OCI-LY1 (cell line): ENCODE measurements around the gene TMCO5A.

ENCODE experiments used
- H2AFZ ChIP-seq: fragments of 200-600 bp; sonication (generic), shearing (Covaris generic); 2 replicates; pipeline ENCODE4 v1.6.0; 2014; ENCODE audit warnings: antibody characterized with exemption, mild to moderate bottlenecking, low read length
- H3F3A ChIP-seq: fragments of 200-600 bp; sonication (generic), shearing (Covaris generic); 2 replicates; pipeline ENCODE4 v1.6.0; 2014; ENCODE audit warnings: mild to moderate bottlenecking, antibody characterized with exemption, low read length, moderate library complexity; ENCODE audit not compliant: insufficient read depth
- H3K27ac ChIP-seq: fragments of 200-600 bp; sonication (generic); 2 replicates; pipeline ENCODE4 v1.5.1; 2014; ENCODE audit warnings: low read length, mixed run types, mild to moderate bottlenecking, low read depth; ENCODE audit not compliant: poor library complexity, severe bottlenecking
- H3K27me3 ChIP-seq: fragments of 200-600 bp; sonication (generic); 2 replicates; pipeline ENCODE4 v1.6.0; 2014; ENCODE audit warnings: antibody characterized with exemption, mild to moderate bottlenecking, low read length, moderate library complexity; ENCODE audit not compliant: insufficient read depth
- H3K36me3 ChIP-seq: fragments of 200-600 bp; sonication (generic); 2 replicates; pipeline ENCODE4 v1.6.1; 2014; ENCODE audit warnings: mild to moderate bottlenecking, antibody characterized with exemption, low read length, moderate library complexity, mixed read lengths; ENCODE audit not compliant: insufficient read depth
- H3K4me1 ChIP-seq: fragments of 200-600 bp; sonication (generic); 2 replicates; pipeline ENCODE4 v1.5.1; 2014; ENCODE audit warnings: mild to moderate bottlenecking, low read length, moderate library complexity; ENCODE audit not compliant: insufficient read depth, severe bottlenecking
- H3K4me2 ChIP-seq: fragments of 200-600 bp; sonication (generic), shearing (Covaris generic); 2 replicates; pipeline ENCODE4 v1.6.1; 2014; ENCODE audit warnings: low read length
- H3K4me3 ChIP-seq: fragments of 200-600 bp; sonication (generic); 2 replicates; pipeline ENCODE4 v1.5.1; 2014; ENCODE audit warnings: low read length, low read depth, mild to moderate bottlenecking, mixed read lengths; ENCODE audit not compliant: poor library complexity, severe bottlenecking
- H3K79me2 ChIP-seq: fragments of 200-600 bp; shearing (Covaris generic); 2 replicates; pipeline ENCODE4 v1.6.1; 2016; ENCODE audit warnings: mixed run types, low read length, mixed read lengths; ENCODE audit not compliant: insufficient read depth
- H3K9ac ChIP-seq: fragments of 200-600 bp; sonication (generic), shearing (Covaris generic); 2 replicates; pipeline ENCODE4 v1.6.1; 2014; ENCODE audit warnings: mild to moderate bottlenecking, low read length, mixed read lengths
- H3K9me2 ChIP-seq: fragments of 200-600 bp; sonication (generic), shearing (Covaris generic); 2 replicates; pipeline ENCODE4 v1.6.1; 2014; ENCODE audit warnings: low read depth, mild to moderate bottlenecking, low read length, mixed read lengths
- H3K9me3 ChIP-seq: fragments of 200-600 bp; shearing (Covaris generic); 2 replicates; pipeline ENCODE4 v1.6.1; 2014; ENCODE audit warnings: low read length, mixed read lengths
- H4K20me1 ChIP-seq: fragments of 200-600 bp; sonication (generic), shearing (Covaris generic); 2 replicates; pipeline ENCODE4 v1.6.0; 2016; ENCODE audit warnings: mild to moderate bottlenecking, low read length; ENCODE audit not compliant: insufficient read depth
- CTCF ChIP-seq: fragments of 200-600 bp; sonication (generic), shearing (Covaris generic); IDR thresholded peaks from 2 replicates; pipeline ENCODE4 v1.5.1; 2017; ENCODE audit warnings: mild to moderate bottlenecking, antibody characterized with exemption, low read length, moderate library complexity, mixed read lengths
- EZH2 ChIP-seq: fragments of 200-600 bp; sonication (generic), shearing (Covaris generic); IDR thresholded peaks from 2 replicates; pipeline ENCODE4 v1.8.0; 2017; ENCODE audit warnings: borderline replicate concordance, mixed run types, mild to moderate bottlenecking, antibody characterized with exemption, low read length, moderate library complexity, mixed read lengths

TMCO5A gene

GRCh38 chr15:37891766-37892368 is 42.6 kb upstream of the TMCO5A start:
- Histone ChIP-seq H3K27ac (no peak overlapping the region), H3K4me2 (no peak overlapping the region), H2AFZ (no peak overlapping the region), H3F3A (no peaks in the 10 kb centered on the region), H3K27me3 (no peaks in the 10 kb centered on the region), H3K79me2 (no peaks in the 10 kb centered on the region), H3K4me3 (no peak overlapping the region), H3K9me2 (no peaks in the 10 kb centered on the region), H3K9me3 (no peaks in the 10 kb centered on the region), H3K36me3 (no peaks in the 10 kb centered on the region), H3K4me1 (no peaks in the 10 kb centered on the region), H4K20me1 (no peaks in the 10 kb centered on the region), H3K9ac (no peak overlapping the region)
- peak; percentile 77 for TF ChIP-seq CTCF
- no peak for TF ChIP-seq EZH2

GRCh38 chr15:37893309-37893708 is 41.1 kb upstream of the TMCO5A start:
- no peaks in the 10 kb centered on the region for H3K9me2 ChIP-seq
- H3K9ac ChIP-seq = no peak overlapping the region
- no peak overlapping the region for H2AFZ ChIP-seq
- H3K79me2 ChIP-seq = no peaks in the 10 kb centered on the region
- no peaks in the 10 kb centered on the region for H3F3A ChIP-seq
- H3K9me3 ChIP-seq = no peaks in the 10 kb centered on the region
- H3K4me2 ChIP-seq = no peak overlapping the region
- no peaks in the 10 kb centered on the region for H3K4me1 ChIP-seq
- H3K36me3 ChIP-seq = no peaks in the 10 kb centered on the region
- no peak for TF ChIP-seq CTCF
- TF ChIP-seq EZH2 = no peak
- no peak overlapping the region for H3K4me3 ChIP-seq
- H4K20me1 ChIP-seq = no peaks in the 10 kb centered on the region
- no peak overlapping the region for H3K27ac ChIP-seq
- no peaks in the 10 kb centered on the region for H3K27me3 ChIP-seq

- Histone ChIP-seq H3K9me3 (no peaks in the 10 kb centered on the region), H3F3A (no peaks in the 10 kb centered on the region), H4K20me1 (no peaks in the 10 kb centered on the region), H3K4me2 (no peak overlapping the region), H3K36me3 (no peaks in the 10 kb centered on the region), H3K9ac (no peak overlapping the region), H3K4me3 (no peak overlapping the region), H3K27me3 (no peaks in the 10 kb centered on the region), H3K79me2 (no peaks in the 10 kb centered on the region), H2AFZ (no peak overlapping the region), H3K4me1 (no peaks in the 10 kb centered on the region), H3K27ac (no peak overlapping the region), H3K9me2 (no peaks in the 10 kb centered on the region)
- TF ChIP-seq EZH2 (no peak), CTCF (no peak)
Observed at GRCh38 chr15:37898362-37898761, 36.1 kb upstream of the TMCO5A start.
